Measurements from ENCODE around the gene IGF2BP2. TPM values are rescaled to one million over a fixed set of nuclear protein-coding genes. Genes with fewer than 3 reads are reported as not detected.

The IGF2BP2 gene
- total RNA-seq, 1 donor from 2014 or later, result 118 TPM

DNA sequence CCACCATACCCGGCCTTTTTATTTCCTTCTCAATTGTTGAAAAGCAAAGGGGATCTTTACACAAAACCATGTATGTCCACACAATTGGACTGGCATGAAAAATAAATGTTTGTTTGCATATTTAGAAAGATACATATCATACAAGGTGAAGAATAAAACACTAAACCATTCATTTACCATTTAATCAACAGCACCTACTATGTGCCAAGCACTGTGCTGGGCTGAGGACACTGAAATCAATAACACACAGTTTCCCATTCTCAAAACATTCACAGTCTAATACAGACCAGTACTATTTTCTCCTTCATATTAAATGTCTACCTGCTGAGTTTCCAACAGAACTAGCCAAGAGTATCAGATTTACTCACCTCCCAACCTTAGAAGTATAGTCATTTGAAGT, 84.7 kb downstream of the IGF2BP2 start:
- peaks cover 1% of the 10 kb centered on the region for H3K27me3 Mint-ChIP-seq (ENCODE audit: unreplicated experiment)
- TF ChIP-seq, protein P1, sequence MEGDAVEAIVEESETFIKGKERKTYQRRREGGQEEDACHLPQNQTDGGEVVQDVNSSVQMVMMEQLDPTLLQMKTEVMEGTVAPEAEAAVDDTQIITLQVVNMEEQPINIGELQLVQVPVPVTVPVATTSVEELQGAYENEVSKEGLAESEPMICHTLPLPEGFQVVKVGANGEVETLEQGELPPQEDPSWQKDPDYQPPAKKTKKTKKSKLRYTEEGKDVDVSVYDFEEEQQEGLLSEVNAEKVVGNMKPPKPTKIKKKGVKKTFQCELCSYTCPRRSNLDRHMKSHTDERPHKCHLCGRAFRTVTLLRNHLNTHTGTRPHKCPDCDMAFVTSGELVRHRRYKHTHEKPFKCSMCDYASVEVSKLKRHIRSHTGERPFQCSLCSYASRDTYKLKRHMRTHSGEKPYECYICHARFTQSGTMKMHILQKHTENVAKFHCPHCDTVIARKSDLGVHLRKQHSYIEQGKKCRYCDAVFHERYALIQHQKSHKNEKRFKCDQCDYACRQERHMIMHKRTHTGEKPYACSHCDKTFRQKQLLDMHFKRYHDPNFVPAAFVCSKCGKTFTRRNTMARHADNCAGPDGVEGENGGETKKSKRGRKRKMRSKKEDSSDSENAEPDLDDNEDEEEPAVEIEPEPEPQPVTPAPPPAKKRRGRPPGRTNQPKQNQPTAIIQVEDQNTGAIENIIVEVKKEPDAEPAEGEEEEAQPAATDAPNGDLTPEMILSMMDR (IDR thresholded peaks at IDR 0.05; ENCODE audit: partially characterized antibody, unreplicated experiment), result no peak
- H3K9me3 Mint-ChIP-seq (ENCODE audit: unreplicated experiment), result no peaks in the 10 kb centered on the region
- H3K27ac Mint-ChIP-seq (ENCODE audit: unreplicated experiment), result no peak overlapping the region
- H3K4me1 Mint-ChIP-seq (ENCODE audit: low read depth, unreplicated experiment), result peaks cover 3% of the 10 kb centered on the region
- no peaks in the 10 kb centered on the region for H3K36me3 Mint-ChIP-seq (ENCODE audit: unreplicated experiment)
- DNase-seq, result no peak
- H3K4me3 Mint-ChIP-seq (ENCODE audit: unreplicated experiment), result no peak overlapping the region

DNA sequence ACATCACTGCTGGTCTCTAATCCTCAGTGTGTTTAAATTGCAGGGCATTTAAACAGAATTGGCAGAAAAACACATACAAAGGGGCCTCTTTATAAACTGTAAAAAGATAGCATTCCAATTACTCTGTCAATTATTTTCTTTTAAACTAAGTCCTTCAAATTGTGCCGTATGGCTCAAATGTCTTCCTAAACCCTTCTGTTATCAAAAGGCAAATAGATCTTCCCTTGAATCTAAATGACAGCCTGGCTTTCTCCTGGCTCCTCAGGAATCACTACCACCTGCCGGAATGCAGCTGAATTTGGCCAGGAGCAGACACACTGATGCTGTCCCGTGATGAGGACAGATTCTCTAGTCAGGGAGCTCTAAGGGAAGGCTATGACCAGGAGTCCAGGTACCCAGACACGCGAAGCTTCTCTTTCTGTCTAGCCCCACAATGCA, 85.6 kb downstream of the IGF2BP2 start:
- TF ChIP-seq, protein P1 (IDR thresholded peaks at IDR 0.05; ENCODE audit: partially characterized antibody, unreplicated experiment), result no peak
- H3K27ac Mint-ChIP-seq (ENCODE audit: unreplicated experiment), result no peak overlapping the region
- H3K9me3 Mint-ChIP-seq (ENCODE audit: unreplicated experiment), result no peaks in the 10 kb centered on the region
- H3K27me3 Mint-ChIP-seq (ENCODE audit: unreplicated experiment), result peaks cover 1% of the 10 kb centered on the region
- no peaks in the 10 kb centered on the region for H3K36me3 Mint-ChIP-seq (ENCODE audit: unreplicated experiment)
- peaks cover 3% of the 10 kb centered on the region for H3K4me1 Mint-ChIP-seq (ENCODE audit: low read depth, unreplicated experiment)
- DNase-seq, result no peak
- no peak overlapping the region for H3K4me3 Mint-ChIP-seq (ENCODE audit: unreplicated experiment)

DNA sequence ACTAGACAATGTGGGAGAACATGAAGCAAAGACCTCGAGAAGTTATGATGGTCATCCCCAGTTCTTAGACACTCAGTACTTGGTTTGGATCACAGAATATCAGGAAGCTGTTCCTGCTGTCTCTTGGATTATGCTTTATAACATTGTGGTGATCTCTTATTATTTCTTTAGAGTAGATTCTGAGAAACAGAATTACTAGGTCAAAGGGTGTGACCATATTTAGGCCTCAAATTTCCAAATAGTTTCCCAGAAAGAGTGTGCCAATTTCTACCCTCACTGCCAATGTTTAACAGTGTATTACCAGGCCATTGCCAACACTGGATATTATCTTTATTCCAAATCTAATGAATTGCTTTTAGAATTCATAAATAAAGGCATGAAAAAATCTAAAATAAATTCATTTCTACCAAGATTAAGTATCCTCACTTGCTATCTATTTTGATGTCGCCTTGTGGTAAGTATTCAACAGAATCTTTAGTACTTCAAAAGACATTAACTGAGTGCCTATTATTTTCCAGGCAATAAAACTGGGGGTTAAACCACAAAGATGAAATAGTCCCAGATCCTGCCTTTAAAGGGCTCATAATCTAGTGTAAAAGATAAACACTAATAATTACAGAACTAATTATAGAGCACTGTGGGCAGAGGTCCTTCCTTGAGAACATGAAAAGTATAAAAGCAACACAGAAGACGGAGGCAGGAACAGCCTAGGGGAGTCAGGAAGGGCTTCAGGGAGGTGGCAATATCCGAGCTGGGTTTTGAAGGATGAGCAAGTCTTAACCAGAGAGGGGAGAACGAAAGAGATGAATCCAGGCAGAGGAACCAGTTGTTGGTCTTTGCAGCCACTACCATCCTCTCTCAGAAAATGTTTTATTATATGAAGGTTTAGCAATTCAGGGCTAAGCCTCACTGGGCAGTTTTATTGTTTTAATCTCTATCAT, 86.8 kb downstream of the IGF2BP2 start:
- Mint-ChIP-seq H3K4me1 (ENCODE audit: low read depth, unreplicated experiment) (peaks cover 3% of the 10 kb centered on the region), H3K27me3 (ENCODE audit: unreplicated experiment) (peaks cover 1% of the 10 kb centered on the region), H3K36me3 (ENCODE audit: unreplicated experiment) (no peaks in the 10 kb centered on the region), H3K9me3 (ENCODE audit: unreplicated experiment) (peaks cover 3% of the 10 kb centered on the region), H3K27ac (ENCODE audit: unreplicated experiment) (no peak overlapping the region), H3K4me3 (ENCODE audit: unreplicated experiment) (no peak overlapping the region)
- TF ChIP-seq, protein P1 (IDR thresholded peaks at IDR 0.05; ENCODE audit: partially characterized antibody, unreplicated experiment), result no peak
- no peak for DNase-seq

DNA sequence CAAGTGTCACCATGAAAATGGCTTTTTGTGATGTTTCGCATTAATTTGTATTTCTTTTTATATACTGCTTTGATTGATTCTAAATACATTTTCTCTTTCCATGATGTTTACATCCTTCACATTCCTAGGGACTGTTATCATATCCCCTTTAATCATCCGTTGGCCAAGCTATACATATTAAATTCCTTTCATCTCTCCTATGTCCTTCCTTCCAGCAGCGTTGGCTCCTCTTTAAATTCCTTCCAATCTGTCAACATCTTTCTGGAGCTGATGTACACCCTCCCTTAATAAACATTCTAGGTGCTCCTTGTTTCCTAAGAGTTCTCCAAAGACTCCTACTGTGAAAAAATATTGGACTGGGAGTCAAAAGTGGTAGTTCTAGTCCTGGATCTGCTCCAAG, 87.8 kb downstream of the IGF2BP2 start:
- Mint-ChIP-seq H3K9me3 (ENCODE audit: unreplicated experiment) (peaks cover 3% of the 10 kb centered on the region), H3K4me1 (ENCODE audit: low read depth, unreplicated experiment) (peaks cover 10% of the 10 kb centered on the region), H3K36me3 (ENCODE audit: unreplicated experiment) (no peaks in the 10 kb centered on the region), H3K27ac (ENCODE audit: unreplicated experiment) (no peak overlapping the region), H3K27me3 (ENCODE audit: unreplicated experiment) (peaks cover 1% of the 10 kb centered on the region), H3K4me3 (ENCODE audit: unreplicated experiment) (no peak overlapping the region)
- TF ChIP-seq, protein P1 (IDR thresholded peaks at IDR 0.05; ENCODE audit: partially characterized antibody, unreplicated experiment), result no peak
- DNase-seq, result no peak

DNA sequence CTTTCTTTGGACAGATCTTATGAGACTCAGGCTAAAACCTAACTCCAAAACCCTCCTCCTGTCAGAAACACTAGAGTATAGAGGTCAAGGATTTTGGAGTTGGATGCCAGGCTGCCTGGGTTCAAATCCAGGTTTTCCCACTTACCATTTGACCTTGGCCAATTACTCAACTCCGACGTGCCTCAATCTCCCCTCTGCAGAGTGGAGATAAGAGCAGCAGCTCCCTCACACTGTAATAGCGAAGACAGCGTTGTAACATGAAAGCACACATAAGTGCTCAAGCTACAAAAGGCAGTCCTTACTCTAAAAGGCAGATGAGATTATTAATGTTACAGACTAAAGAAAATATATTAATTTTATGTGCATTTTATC, 90.1 kb downstream of the IGF2BP2 start:
- H3K36me3 Mint-ChIP-seq (ENCODE audit: unreplicated experiment), result no peaks in the 10 kb centered on the region
- DNase-seq, result no peak

More for the DNA sequence above, 90.1 kb downstream of the IGF2BP2 start:
- H3K27me3 Mint-ChIP-seq (ENCODE audit: unreplicated experiment), result no peaks in the 10 kb centered on the region
- H3K4me3 Mint-ChIP-seq (ENCODE audit: unreplicated experiment), result no peak overlapping the region
- peaks cover 3% of the 10 kb centered on the region for H3K9me3 Mint-ChIP-seq (ENCODE audit: unreplicated experiment)
- H3K4me1 Mint-ChIP-seq (ENCODE audit: low read depth, unreplicated experiment), result peaks cover 13% of the 10 kb centered on the region
- TF ChIP-seq, protein P1 (IDR thresholded peaks at IDR 0.05; ENCODE audit: partially characterized antibody, unreplicated experiment), result no peak
- H3K27ac Mint-ChIP-seq (ENCODE audit: unreplicated experiment), result no peak overlapping the region
